GM18517 (cell line): ENCODE measurements around the gene VWF.

Source experiments
- ATAC-seq: cut with Tn5 transposase; IDR thresholded peaks from one replicate; pipeline ENCODE4 v1.9.1; 2021; ENCODE audit warnings: mild to moderate bottlenecking, moderate library complexity; ENCODE audit not compliant: unreplicated experiment

VWF gene

DNA sequence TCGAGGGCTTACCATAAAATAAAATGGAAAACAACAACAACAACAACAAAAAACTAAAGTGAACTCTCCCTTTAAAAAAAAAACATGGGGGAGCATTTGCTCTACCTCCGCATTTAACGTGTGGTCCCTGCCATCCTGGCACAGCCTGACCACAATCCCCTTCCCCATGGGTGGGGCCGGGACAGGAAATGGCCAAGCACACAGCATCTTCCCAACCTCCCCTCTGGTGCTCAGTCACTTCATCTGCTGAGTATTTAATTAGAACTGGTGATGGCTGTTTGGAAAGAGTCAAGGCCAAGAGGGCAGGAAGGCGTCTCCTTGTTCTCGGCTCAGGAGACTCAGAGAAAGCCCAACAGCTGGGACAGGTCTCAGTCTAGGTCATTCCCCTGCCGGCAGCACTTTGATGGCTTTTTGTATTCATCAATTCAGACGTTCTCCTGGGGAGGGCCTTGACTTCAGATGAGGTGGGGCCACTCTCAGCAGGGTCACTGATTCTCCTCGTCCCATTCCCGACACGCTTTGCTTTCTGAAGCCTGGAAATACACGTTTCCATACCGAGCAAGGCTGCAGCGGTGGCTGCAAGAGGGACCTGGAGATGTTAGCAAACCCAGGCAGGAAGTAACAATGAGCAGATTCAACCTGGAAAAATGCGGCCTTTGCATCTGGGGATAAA is 223.8 kb downstream of the VWF start:
- no peak for ATAC-seq

- no peak for ATAC-seq
Measured at GRCh38 chr12:5900076-5900475, 224.4 kb downstream of the VWF start.

DNA sequence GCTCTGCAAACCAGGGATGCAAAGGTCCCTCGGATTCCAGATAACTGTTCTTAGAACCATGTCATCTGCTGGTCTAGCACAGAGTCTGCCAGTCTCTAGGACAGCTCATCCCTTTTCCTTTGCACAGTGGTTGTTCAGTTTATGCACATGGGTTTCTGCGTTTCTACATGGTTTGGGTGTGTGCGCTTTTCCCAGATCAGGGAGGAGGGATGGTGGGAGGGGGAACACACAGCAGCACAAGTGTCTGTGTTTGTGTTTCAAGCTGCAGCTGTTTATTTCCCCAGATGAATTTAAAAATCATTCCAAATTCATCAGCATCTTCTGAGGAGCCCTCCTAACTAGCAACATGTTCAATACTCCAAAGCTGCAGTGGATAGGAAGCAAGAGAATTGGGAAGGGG is 224.8 kb downstream of the VWF start:
- no peak for ATAC-seq

DNA sequence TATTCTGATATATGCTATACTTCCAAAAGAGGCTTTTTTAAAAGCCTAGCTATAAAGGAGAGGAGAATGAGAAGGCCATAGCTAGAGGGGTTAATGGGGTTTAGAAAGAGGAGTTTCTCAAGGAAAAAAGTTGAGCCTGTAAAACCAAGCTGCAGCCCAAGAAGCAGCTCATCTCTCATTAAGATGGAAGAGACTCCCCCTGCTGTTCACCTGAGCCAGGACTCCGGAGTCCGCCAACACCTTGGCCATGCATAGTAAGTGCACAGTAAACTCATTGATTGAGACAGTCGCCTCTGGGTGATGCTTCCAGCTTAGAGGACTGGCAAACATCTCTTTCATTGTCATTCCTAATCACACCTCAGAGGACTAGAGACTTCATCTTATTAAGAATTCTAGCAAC is 225.6 kb downstream of the VWF start:
- no peak for ATAC-seq
